Liver (tissue), 9 donors: ENCODE data around the gene RASGRF1. TPM values are rescaled to one million over a fixed set of nuclear protein-coding genes. Genes with fewer than 3 reads are reported as not detected.

Source experiments
- DNase-seq: peaks from one replicate; pipeline ENCODE4 v3.0.0-alpha.2; 2017; ENCODE audit warnings: low spot score
- H3K27ac ChIP-seq, 2 donors: one replicate each; pipeline ENCODE4 v1.7.0; 2013; ENCODE audit warnings: inconsistent platforms in 2 of 2, low read length in 2 of 2, control low read depth in 1 of 2, low read depth in 1 of 2, mild to moderate bottlenecking in 1 of 2
- H3K27me3 ChIP-seq, 4 donors: one replicate each; pipeline versions ENCODE4 v1.6.1 to v1.7.0; 2013; ENCODE audit warnings: low read length in 3 of 4, inconsistent platforms in 1 of 4, mild to moderate bottlenecking in 1 of 4, moderate library complexity in 1 of 4; ENCODE audit not compliant: control insufficient read depth in 4 of 4, insufficient read depth in 4 of 4
- H3K36me3 ChIP-seq, 4 donors: one replicate each; pipeline versions ENCODE4 v1.6.1 to v1.7.0; 2013; ENCODE audit warnings: low read length in 3 of 4, mild to moderate bottlenecking in 3 of 4, low read depth in 1 of 4, moderate library complexity in 1 of 4; ENCODE audit not compliant: control insufficient read depth in 4 of 4, insufficient read depth in 3 of 4
- H3K4me1 ChIP-seq, 4 donors: one replicate each; pipeline versions ENCODE4 v1.6.1 to v1.7.0; 2013; ENCODE audit warnings: low read length in 3 of 4, mild to moderate bottlenecking in 3 of 4, moderate library complexity in 1 of 4; ENCODE audit not compliant: control insufficient read depth in 4 of 4, insufficient read depth in 4 of 4
- H3K4me3 ChIP-seq, 3 donors: one replicate each; pipeline versions ENCODE4 v1.6.1 to v1.7.0; 2013; ENCODE audit warnings: low read length in 3 of 3, control low read depth in 1 of 3, low read depth in 1 of 3, mild to moderate bottlenecking in 1 of 3
- H3K9ac ChIP-seq, 2 donors: one replicate each; pipeline ENCODE4 v1.7.0; 2013; ENCODE audit warnings: low read length in 2 of 2, mild to moderate bottlenecking in 2 of 2, moderate library complexity in 2 of 2, control low read depth in 1 of 2, low read depth in 1 of 2
- H3K9me3 ChIP-seq, 4 donors: one replicate each; pipeline versions ENCODE4 v1.6.1 to v1.7.0; 2013; ENCODE audit warnings: low read length in 3 of 4; ENCODE audit not compliant: control insufficient read depth in 4 of 4
- EGR1 ChIP-seq, 2 donors: IDR thresholded peaks; 2 replicates each; pipeline ENCODE4 v1.6.1; 2016 to 2018; ENCODE audit warnings: antibody characterized with exemption in 2 of 2, low read depth in 2 of 2
- FOXA1 ChIP-seq: IDR thresholded peaks from 2 replicates; pipeline ENCODE4 v1.6.1; 2016; ENCODE audit warnings: antibody characterized with exemption
- GABPA ChIP-seq, 2 donors: IDR thresholded peaks in 1 of 2; conservative IDR thresholded peaks in 1 of 2; 2 replicates each; pipeline ENCODE4 v1.6.1; 2016; ENCODE audit warnings: antibody characterized with exemption in 2 of 2, mild to moderate bottlenecking in 1 of 2, moderate library complexity in 1 of 2
- HNF4A ChIP-seq, 2 donors: conservative IDR thresholded peaks; 2 replicates each; pipeline ENCODE4 v1.6.1; 2016; ENCODE audit warnings: antibody characterized with exemption in 2 of 2, mild to moderate bottlenecking in 2 of 2
- HNF4G ChIP-seq: IDR thresholded peaks from 2 replicates; pipeline ENCODE4 v1.6.1; 2016; ENCODE audit warnings: antibody characterized with exemption
- JUND ChIP-seq, 2 donors: IDR thresholded peaks; 2 replicates each; pipeline ENCODE4 v1.6.1; 2016; ENCODE audit warnings: antibody characterized with exemption in 2 of 2
- NR2F2 ChIP-seq: IDR thresholded peaks from 2 replicates; pipeline ENCODE4 v1.6.1; 2016; ENCODE audit warnings: antibody characterized with exemption
- RAD21 ChIP-seq, 2 donors: IDR thresholded peaks; 2 replicates each; pipeline ENCODE4 v1.6.1; 2016; ENCODE audit warnings: antibody characterized with exemption in 2 of 2, mild to moderate bottlenecking in 2 of 2
- RXRA ChIP-seq, 2 donors: IDR thresholded peaks; 2 replicates each; pipeline ENCODE4 v1.6.1; 2017 to 2018; ENCODE audit warnings: antibody characterized with exemption in 2 of 2, mild to moderate bottlenecking in 1 of 2
- SP1 ChIP-seq: IDR thresholded peaks from 2 replicates; pipeline ENCODE4 v1.6.1; 2018; ENCODE audit warnings: antibody characterized with exemption, mild to moderate bottlenecking
- TAF1 ChIP-seq: conservative IDR thresholded peaks from 2 replicates; pipeline ENCODE4 v1.6.1; 2016; ENCODE audit warnings: antibody characterized with exemption, mild to moderate bottlenecking
- YY1 ChIP-seq: IDR thresholded peaks from 2 replicates; pipeline ENCODE4 v1.6.1; 2016; ENCODE audit warnings: antibody characterized with exemption, mild to moderate bottlenecking
- WGBS: extraction: QIAGEN DNeasy Blood & Tissue Kit; methylation state at CpG from one replicate; pipeline ENCODE4 v1.1.7; 2013; 5-methylcytosine and 5-hydroxymethylcytosine counted together
- polyA plus RNA-seq, 2 donors: library from polyadenylated mRNA; stranded (reverse) in 1 of 2; unstranded in 1 of 2; fragments of 200-250 nt in 1 of 2; fragments of >200 nt in 1 of 2; fragmentation: Nextera tagmentation in 1 of 2; extraction: Ambion mirVana in 1 of 2; gene quantifications; one replicate each; pipeline versions ENCODE4 v1.2.1 to v1.2.3, GENCODE V29; 2013 to 2015
- total RNA-seq, 2 donors: library from RNA; depleted of rRNA; stranded (reverse); fragments of >200 nt; gene quantifications; one replicate each; pipeline ENCODE4 v1.2.3, GENCODE V29; 2014
- TF ChIP-seq, protein P1 (sequence below): fragments of 150-350 bp; IDR thresholded peaks from 2 replicates; pipeline ENCODE4 v1.5.1; 2017; ENCODE audit warnings: improper control_type of control experiment, low read depth, low read length; ENCODE audit not compliant: missing input control
- TF ChIP-seq, protein P2 (sequence below): IDR thresholded peaks from 2 replicates; pipeline ENCODE4 v1.6.1; 2016; ENCODE audit warnings: antibody characterized with exemption
- TF ChIP-seq, protein P3 (sequence below): IDR thresholded peaks from 2 replicates; pipeline ENCODE4 v1.6.1; 2016; ENCODE audit warnings: antibody characterized with exemption
- TF ChIP-seq, protein P4 (sequence below): IDR thresholded peaks from 2 replicates; pipeline ENCODE4 v1.6.1; 2016; ENCODE audit warnings: antibody characterized with exemption
- TF ChIP-seq, protein P5 (sequence below): IDR thresholded peaks from 2 replicates; pipeline ENCODE4 v1.6.1; 2016; ENCODE audit warnings: antibody characterized with exemption, mild to moderate bottlenecking
- donor health status: healthy.
- donor health status: healthy.
- donor health status: healthy.
- donor health status: healthy.
- donor health status: healthy.

The RASGRF1 gene
- total and polyA plus RNA-seq, 4 donors = 0.28 TPM; not detected in 3

DNA sequence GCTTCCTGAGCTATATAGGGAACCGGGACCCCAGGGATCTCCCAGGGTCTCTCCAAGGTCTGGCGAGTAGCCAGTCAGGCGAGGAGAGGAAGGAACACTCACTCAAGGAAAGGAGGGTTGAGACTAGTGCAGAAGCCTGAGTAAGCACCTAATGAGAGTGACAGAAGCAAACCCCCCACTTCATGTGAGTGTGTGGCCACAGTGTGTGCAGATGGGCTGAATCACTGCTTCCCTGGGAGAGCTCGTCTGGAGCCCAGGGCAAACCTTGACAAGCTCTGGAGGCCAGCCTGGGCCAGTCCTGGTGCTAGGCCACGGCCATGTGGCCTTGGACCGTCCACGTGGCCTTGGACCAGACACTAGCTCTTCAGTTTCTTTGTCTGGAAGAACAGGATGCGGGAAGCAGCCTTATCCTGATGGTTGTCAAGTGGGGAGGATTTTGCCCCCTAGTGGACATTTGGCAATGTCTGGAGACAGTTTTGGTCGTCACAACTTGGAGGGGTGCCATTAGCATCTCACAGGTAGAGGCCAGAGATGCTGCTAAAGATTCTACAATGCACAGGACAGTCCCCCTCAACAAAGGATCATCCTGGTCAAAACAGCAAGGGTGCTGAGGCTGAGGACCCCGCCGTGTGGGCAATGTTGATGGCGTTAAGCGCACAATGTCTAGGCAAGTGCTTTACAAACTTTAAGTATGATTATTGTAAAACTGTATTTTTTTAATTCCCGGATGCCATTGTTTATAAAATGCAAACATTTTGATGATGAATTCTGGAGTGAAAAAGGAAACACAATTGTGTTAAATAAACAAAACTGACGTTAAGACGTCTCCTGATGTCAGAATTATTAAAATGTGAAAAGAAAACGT lies 110.9 kb downstream of the RASGRF1 start:
- Histone ChIP-seq H3K9me3 (no peaks in the 10 kb centered on the region), H3K27ac (no peak overlapping the region), H3K9ac (no peak overlapping the region), H3K4me3 (no peak overlapping the region), H3K36me3 (no peaks in the 10 kb centered on the region), H3K27me3 (no peaks in the 10 kb centered on the region), H3K4me1 (peaks cover 0 to 6% (median 2%) of the 10 kb centered on the region in 4 donors)
- 50% methylated on average over 17 of the region's 17 CpGs for WGBS
- peak; percentile 59 for DNase-seq
- peak; percentile 89 to 95 for TF ChIP-seq RAD21 (IDR thresholded peaks at IDR 0.05)
- TF ChIP-seq, protein P1, sequence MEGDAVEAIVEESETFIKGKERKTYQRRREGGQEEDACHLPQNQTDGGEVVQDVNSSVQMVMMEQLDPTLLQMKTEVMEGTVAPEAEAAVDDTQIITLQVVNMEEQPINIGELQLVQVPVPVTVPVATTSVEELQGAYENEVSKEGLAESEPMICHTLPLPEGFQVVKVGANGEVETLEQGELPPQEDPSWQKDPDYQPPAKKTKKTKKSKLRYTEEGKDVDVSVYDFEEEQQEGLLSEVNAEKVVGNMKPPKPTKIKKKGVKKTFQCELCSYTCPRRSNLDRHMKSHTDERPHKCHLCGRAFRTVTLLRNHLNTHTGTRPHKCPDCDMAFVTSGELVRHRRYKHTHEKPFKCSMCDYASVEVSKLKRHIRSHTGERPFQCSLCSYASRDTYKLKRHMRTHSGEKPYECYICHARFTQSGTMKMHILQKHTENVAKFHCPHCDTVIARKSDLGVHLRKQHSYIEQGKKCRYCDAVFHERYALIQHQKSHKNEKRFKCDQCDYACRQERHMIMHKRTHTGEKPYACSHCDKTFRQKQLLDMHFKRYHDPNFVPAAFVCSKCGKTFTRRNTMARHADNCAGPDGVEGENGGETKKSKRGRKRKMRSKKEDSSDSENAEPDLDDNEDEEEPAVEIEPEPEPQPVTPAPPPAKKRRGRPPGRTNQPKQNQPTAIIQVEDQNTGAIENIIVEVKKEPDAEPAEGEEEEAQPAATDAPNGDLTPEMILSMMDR = peak; percentile 74
- TF ChIP-seq, protein P2, sequence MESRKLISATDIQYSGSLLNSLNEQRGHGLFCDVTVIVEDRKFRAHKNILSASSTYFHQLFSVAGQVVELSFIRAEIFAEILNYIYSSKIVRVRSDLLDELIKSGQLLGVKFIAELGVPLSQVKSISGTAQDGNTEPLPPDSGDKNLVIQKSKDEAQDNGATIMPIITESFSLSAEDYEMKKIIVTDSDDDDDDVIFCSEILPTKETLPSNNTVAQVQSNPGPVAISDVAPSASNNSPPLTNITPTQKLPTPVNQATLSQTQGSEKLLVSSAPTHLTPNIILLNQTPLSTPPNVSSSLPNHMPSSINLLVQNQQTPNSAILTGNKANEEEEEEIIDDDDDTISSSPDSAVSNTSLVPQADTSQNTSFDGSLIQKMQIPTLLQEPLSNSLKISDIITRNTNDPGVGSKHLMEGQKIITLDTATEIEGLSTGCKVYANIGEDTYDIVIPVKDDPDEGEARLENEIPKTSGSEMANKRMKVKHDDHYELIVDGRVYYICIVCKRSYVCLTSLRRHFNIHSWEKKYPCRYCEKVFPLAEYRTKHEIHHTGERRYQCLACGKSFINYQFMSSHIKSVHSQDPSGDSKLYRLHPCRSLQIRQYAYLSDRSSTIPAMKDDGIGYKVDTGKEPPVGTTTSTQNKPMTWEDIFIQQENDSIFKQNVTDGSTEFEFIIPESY = no peak
- TF ChIP-seq GABPA (IDR thresholded peaks at IDR 0.05 in 1 of 2, conservative IDR thresholded peaks at IDR 0.05 in 1 of 2) = no peak
- TF ChIP-seq RXRA (IDR thresholded peaks at IDR 0.05) = peak; percentile 8 to 49
- TF ChIP-seq HNF4A (conservative IDR thresholded peaks at IDR 0.05) = peak; percentile 34 to 71
- peak; percentile 15 for TF ChIP-seq YY1

DNA sequence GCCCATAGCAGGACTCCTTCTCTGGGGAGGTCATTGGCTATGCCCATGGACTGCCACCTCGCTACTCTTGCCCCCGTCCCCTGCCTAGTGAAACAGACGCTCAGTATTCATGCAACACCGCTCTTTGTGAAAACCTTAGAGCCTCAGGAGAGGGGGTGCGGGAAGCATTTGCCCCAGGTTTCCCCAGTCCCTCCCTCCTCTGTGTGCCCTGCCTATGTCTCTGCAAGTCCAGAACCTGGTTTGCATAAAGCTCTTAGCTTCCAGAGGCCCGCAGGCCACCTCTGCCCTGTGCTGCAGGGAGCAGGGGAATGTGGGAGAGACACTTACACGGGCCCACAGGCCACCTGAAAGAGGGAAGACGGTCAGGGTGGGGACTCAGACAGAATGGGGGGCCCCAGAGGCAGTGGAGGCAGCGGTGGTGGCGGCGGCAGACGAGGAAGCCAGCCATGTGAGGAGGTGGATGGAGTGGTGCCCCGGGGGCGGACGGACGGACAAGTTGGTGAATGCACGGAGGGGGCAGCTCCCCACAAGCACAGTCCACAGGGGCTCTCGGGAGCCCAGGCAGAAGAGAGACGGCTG lies 111.9 kb downstream of the RASGRF1 start:
- Histone ChIP-seq H3K9ac (no peak overlapping the region), H3K27me3 (no peaks in the 10 kb centered on the region), H3K27ac (no peak overlapping the region), H3K9me3 (no peaks in the 10 kb centered on the region), H3K4me1 (peaks cover 0 to 6% (median 2%) of the 10 kb centered on the region in 4 donors), H3K36me3 (no peaks in the 10 kb centered on the region), H3K4me3 (no peak overlapping the region)
- DNase-seq = no peak
- WGBS = 93% methylated on average over 19 of the region's 19 CpGs
- TF ChIP-seq FOXA1 = no peak
- TF ChIP-seq HNF4A (conservative IDR thresholded peaks at IDR 0.05) = no peak
- no peak for TF ChIP-seq GABPA (IDR thresholded peaks at IDR 0.05 in 1 of 2, conservative IDR thresholded peaks at IDR 0.05 in 1 of 2)
- TF ChIP-seq, protein P1 = no peak
- TF ChIP-seq, protein P3, sequence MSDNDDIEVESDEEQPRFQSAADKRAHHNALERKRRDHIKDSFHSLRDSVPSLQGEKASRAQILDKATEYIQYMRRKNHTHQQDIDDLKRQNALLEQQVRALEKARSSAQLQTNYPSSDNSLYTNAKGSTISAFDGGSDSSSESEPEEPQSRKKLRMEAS = no peak
- no peak for TF ChIP-seq HNF4G
- TF ChIP-seq YY1 = no peak
- TF ChIP-seq RXRA (IDR thresholded peaks at IDR 0.05) = no peak
- TF ChIP-seq, protein P4, sequence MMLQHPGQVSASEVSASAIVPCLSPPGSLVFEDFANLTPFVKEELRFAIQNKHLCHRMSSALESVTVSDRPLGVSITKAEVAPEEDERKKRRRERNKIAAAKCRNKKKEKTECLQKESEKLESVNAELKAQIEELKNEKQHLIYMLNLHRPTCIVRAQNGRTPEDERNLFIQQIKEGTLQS = no peak
- TF ChIP-seq RAD21 (IDR thresholded peaks at IDR 0.05) = no peak
- TF ChIP-seq NR2F2 = no peak
- TF ChIP-seq, protein P2 = no peak
- TF ChIP-seq TAF1 = no peak
- TF ChIP-seq EGR1 (IDR thresholded peaks at IDR 0.05; ENCODE audit: low read depth in 2 of 2) = no peak
- TF ChIP-seq, protein P5, sequence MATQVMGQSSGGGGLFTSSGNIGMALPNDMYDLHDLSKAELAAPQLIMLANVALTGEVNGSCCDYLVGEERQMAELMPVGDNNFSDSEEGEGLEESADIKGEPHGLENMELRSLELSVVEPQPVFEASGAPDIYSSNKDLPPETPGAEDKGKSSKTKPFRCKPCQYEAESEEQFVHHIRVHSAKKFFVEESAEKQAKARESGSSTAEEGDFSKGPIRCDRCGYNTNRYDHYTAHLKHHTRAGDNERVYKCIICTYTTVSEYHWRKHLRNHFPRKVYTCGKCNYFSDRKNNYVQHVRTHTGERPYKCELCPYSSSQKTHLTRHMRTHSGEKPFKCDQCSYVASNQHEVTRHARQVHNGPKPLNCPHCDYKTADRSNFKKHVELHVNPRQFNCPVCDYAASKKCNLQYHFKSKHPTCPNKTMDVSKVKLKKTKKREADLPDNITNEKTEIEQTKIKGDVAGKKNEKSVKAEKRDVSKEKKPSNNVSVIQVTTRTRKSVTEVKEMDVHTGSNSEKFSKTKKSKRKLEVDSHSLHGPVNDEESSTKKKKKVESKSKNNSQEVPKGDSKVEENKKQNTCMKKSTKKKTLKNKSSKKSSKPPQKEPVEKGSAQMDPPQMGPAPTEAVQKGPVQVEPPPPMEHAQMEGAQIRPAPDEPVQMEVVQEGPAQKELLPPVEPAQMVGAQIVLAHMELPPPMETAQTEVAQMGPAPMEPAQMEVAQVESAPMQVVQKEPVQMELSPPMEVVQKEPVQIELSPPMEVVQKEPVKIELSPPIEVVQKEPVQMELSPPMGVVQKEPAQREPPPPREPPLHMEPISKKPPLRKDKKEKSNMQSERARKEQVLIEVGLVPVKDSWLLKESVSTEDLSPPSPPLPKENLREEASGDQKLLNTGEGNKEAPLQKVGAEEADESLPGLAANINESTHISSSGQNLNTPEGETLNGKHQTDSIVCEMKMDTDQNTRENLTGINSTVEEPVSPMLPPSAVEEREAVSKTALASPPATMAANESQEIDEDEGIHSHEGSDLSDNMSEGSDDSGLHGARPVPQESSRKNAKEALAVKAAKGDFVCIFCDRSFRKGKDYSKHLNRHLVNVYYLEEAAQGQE = no peak
- no peak for TF ChIP-seq SP1
- TF ChIP-seq JUND (IDR thresholded peaks at IDR 0.05) = no peak
